ENCODE data around the gene FUBP1.

DNA sequence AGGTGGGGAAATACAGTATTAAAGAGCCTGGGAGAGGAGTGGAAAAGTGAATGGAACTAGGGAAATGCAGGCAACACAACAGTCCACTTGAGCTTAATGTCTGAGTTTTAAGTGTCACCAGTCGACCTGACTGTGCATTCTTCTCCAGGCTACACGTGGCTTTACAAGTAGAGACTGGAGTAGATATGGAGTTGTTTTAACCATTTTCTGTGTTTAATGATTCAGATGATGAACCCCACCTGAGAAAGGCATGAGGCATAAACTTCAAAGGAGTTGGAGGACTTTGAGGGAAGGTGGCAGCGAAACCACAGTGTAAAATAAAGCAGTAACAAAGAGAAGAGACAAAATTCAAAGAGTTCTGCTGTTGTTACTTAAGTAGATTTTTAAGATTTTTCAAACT, 12.6 kb downstream of the FUBP1 start:
- TF ChIP-seq, protein P1, sequence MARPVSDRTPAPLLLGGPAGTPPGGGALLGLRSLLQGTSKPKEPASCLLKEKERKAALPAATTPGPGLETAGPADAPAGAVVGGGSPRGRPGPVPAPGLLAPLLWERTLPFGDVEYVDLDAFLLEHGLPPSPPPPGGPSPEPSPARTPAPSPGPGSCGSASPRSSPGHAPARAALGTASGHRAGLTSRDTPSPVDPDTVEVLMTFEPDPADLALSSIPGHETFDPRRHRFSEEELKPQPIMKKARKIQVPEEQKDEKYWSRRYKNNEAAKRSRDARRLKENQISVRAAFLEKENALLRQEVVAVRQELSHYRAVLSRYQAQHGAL (CRISPR knock-in tag; IDR thresholded peaks at IDR 0.05; ENCODE audit: not compliant biosample characterization), result no peak
- TF ChIP-seq JUND (CRISPR knock-in tag; IDR thresholded peaks at IDR 0.05) (no peak), POLR2AphosphoS5 (IDR thresholded peaks at IDR 0.05; ENCODE audit: low read depth, low read length) (no peak), ZSCAN20 (CRISPR knock-in tag; IDR thresholded peaks at IDR 0.05; ENCODE audit: borderline replicate concordance) (no peak), SP4 (CRISPR knock-in tag; IDR thresholded peaks at IDR 0.05) (no peak), ZZZ3 (CRISPR knock-in tag; IDR thresholded peaks at IDR 0.05; ENCODE audit: borderline replicate concordance) (no peak), NR2F2 (IDR thresholded peaks at IDR 0.05; ENCODE audit: borderline replicate concordance, low read depth) (no peak), ZNF557 (CRISPR knock-in tag; IDR thresholded peaks at IDR 0.05) (no peak), ZNF530 (CRISPR knock-in tag; IDR thresholded peaks at IDR 0.05; ENCODE audit: low read depth) (no peak), SUZ12 (IDR thresholded peaks at IDR 0.05; ENCODE audit: low read depth, low read length) (no peak), MYC (CRISPR knock-in tag; IDR thresholded peaks at IDR 0.05; ENCODE audit: borderline replicate concordance) (no peak)
- TF ChIP-seq, protein P2, sequence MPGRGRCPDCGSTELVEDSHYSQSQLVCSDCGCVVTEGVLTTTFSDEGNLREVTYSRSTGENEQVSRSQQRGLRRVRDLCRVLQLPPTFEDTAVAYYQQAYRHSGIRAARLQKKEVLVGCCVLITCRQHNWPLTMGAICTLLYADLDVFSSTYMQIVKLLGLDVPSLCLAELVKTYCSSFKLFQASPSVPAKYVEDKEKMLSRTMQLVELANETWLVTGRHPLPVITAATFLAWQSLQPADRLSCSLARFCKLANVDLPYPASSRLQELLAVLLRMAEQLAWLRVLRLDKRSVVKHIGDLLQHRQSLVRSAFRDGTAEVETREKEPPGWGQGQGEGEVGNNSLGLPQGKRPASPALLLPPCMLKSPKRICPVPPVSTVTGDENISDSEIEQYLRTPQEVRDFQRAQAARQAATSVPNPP (CRISPR knock-in tag; IDR thresholded peaks at IDR 0.05), result no peak
- TF ChIP-seq, protein P3, sequence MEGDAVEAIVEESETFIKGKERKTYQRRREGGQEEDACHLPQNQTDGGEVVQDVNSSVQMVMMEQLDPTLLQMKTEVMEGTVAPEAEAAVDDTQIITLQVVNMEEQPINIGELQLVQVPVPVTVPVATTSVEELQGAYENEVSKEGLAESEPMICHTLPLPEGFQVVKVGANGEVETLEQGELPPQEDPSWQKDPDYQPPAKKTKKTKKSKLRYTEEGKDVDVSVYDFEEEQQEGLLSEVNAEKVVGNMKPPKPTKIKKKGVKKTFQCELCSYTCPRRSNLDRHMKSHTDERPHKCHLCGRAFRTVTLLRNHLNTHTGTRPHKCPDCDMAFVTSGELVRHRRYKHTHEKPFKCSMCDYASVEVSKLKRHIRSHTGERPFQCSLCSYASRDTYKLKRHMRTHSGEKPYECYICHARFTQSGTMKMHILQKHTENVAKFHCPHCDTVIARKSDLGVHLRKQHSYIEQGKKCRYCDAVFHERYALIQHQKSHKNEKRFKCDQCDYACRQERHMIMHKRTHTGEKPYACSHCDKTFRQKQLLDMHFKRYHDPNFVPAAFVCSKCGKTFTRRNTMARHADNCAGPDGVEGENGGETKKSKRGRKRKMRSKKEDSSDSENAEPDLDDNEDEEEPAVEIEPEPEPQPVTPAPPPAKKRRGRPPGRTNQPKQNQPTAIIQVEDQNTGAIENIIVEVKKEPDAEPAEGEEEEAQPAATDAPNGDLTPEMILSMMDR (CRISPR knock-in tag; IDR thresholded peaks at IDR 0.05), result no peak
- TF ChIP-seq, protein P4, sequence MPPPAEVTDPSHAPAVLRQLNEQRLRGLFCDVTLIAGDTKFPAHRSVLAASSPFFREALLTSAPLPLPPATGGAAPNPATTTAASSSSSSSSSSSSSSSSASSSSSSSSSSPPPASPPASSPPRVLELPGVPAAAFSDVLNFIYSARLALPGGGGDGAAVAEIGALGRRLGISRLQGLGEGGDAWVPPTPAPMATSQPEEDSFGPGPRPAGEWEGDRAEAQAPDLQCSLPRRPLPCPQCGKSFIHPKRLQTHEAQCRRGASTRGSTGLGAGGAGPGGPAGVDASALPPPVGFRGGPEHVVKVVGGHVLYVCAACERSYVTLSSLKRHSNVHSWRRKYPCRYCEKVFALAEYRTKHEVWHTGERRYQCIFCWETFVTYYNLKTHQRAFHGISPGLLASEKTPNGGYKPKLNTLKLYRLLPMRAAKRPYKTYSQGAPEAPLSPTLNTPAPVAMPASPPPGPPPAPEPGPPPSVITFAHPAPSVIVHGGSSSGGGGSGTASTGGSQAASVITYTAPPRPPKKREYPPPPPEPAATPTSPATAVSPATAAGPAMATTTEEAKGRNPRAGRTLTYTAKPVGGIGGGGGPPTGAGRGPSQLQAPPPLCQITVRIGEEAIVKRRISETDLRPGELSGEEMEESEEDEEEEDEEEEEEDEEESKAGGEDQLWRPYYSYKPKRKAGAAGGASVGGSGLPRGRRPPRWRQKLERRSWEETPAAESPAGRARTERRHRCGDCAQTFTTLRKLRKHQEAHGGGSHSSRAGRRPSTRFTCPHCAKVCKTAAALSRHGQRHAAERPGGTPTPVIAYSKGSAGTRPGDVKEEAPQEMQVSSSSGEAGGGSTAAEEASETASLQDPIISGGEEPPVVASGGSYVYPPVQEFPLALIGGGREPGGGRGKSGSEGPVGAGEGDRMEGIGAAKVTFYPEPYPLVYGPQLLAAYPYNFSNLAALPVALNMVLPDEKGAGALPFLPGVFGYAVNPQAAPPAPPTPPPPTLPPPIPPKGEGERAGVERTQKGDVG (CRISPR knock-in tag; IDR thresholded peaks at IDR 0.05; ENCODE audit: borderline replicate concordance), result no peak
